ENCODE data around the gene VPS45.

VPS45 gene

GRCh38 chr1:150155413-150156071 is 88.0 kb downstream of the VPS45 start:
- no peak for TF ChIP-seq CTCF (IDR thresholded peaks at IDR 0.05)
- H3K27ac ChIP-seq, result peak overlapping the region; percentile 61 to 96
- no peak for DNase-seq (ENCODE audit: low spot score)
- H3K4me3 ChIP-seq, result no peak overlapping the region

- Histone ChIP-seq H3K27ac (peak overlapping the region in 1 of 2 donors; percentile 61), H3K4me3 (no peak overlapping the region)
- TF ChIP-seq CTCF (IDR thresholded peaks at IDR 0.05), result no peak
- DNase-seq (ENCODE audit: low spot score), result no peak
These were observed 89.5 kb downstream of the VPS45 start for GRCh38 chr1:150156868-150157603.

GRCh38 chr1:150159550-150159949 is 92.0 kb downstream of the VPS45 start:
- H3K27ac ChIP-seq, result peak overlapping the region; percentile 95
- no peak for DNase-seq (ENCODE audit: low spot score)
- H3K4me3 ChIP-seq, result peak overlapping the region; percentile 11
- TF ChIP-seq CTCF (IDR thresholded peaks at IDR 0.05), result no peak

DNA sequence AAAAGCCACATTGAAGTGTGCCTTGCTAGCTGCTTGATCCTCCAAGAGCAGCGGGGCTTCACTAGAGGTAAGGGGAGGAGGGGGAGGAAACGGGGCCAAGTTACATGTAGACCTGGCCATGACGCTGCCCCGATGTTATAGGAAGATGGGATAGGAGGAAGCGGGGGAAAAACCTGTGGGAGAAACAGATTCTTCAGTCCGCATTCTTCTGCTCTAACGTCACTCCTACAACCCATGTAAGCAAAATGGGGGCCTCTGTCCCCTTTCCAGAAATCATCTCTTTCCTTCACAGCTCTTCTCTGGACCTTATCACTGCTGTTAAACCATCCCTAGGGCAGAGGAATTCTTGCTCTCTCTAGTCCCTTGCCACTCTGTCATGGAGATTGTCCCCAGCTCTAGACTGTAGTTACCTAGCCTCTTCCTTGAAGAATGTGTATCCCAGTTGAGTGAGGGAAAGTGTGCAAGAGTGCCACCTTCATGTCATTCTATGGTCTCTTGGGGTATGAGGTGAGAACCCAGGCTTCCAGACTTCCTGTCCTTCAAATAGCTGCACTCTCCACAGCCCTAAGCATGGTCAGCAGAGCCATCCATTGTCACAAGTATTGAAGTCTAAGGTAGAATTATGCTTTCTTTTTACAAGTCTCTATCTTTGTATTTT is 93.5 kb downstream of the VPS45 start:
- H3K4me3 ChIP-seq, result no peak overlapping the region
- peak overlapping the region; percentile 95 for H3K27ac ChIP-seq
- DNase-seq (ENCODE audit: low spot score), result no peak
- no peak for TF ChIP-seq CTCF (IDR thresholded peaks at IDR 0.05)

DNA sequence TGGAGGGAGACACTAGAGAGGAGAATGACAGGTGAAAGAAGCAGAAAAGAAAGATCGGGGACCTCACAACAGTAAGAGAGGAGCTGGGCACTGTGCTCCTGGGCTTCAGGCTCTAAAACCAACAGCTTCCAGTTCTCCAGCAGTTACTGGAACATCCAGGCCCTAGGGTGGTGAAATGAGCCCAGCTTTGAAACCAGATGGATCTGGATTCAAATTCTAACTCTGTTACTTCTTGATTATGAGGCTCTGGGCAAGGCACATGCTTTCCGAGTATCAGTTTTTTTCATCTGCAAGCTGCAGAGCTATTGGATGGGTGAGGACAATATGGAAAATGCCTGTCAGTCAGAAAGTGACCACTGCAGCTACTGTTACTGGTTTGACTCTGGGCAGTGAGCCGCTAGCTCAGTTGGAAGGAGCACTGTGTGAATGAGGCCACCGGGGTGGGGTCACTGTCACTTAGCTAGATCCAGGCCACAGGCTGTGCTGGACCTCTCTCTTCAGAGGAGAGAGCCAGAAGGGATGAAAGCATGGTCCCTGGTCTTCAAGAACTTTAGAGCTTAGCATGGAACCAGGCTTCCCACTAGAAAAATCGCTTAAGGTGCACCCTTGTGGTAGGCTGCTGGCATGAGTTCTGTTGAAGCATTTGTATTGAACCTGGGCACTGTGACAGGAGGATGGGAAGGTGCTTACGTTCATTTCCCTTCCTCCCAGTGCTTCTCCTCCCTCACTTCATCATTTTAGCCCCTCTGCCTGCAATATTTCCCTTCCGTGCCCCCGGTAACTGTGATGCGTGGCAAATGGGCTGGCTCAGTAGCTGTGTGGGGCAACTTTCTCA is 94.4 kb downstream of the VPS45 start:
- DNase-seq (ENCODE audit: low spot score), result no peak
- peak overlapping the region; percentile 95 for H3K27ac ChIP-seq
- H3K4me3 ChIP-seq, result peak overlapping the region; percentile 64
- no peak for TF ChIP-seq CTCF (IDR thresholded peaks at IDR 0.05)

DNA sequence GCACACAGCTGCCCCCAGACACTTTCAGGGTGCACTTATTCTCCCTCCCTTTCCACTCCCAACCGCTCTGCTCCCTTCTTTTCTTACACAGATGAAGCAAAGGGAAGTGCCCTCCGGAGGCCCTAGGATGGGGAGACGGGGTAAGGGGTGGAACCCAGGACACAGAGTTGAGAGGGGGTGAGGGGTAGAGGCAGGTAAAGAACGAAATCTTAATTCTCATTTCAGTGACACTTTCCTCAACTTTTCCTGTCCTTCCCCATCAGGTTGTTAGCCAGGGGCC is 94.9 kb downstream of the VPS45 start:
- no peak for DNase-seq (ENCODE audit: low spot score)
- no peak for TF ChIP-seq CTCF (IDR thresholded peaks at IDR 0.05)
- Histone ChIP-seq H3K27ac (peak overlapping the region; percentile 95), H3K4me3 (peak overlapping the region; percentile 64)
